AG09319 (cell line): ENCODE results near the gene ABTB1.

Source experiments
- DNase-seq: peaks from one replicate; pipeline ENCODE4 v3.0.0-alpha.2; 2010; ENCODE audit warnings: low read depth; ENCODE audit errors: extremely low read depth
- TF ChIP-seq, protein P1 (sequence below): IDR thresholded peaks from 2 replicates; pipeline ENCODE4 v1.5.1; 2011; ENCODE audit warnings: low read depth, mild to moderate bottlenecking, inconsistent platforms, low read length, moderate library complexity

ABTB1 gene

DNA sequence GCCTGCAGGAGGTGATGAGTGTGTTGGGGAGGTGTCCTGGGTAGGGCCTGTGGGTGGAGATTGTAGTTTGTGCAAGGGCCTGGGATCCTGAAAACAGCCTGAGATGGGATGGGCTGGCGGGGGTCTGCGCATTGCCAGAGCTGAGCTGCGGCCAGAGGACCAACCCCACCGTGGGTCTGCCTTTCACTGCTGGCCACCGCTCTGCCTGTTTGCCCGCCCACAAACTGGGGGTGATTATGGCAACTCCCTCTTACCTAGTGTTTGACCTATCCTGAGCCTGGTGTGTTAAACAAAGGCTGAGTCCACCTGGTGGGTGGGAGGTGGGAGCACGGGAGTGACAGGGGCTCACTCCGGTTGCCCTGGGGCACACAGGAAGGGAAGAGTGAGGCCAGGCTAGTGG is 9.8 kb downstream of the ABTB1 start:
- DNase-seq = no peak
- TF ChIP-seq, protein P1, sequence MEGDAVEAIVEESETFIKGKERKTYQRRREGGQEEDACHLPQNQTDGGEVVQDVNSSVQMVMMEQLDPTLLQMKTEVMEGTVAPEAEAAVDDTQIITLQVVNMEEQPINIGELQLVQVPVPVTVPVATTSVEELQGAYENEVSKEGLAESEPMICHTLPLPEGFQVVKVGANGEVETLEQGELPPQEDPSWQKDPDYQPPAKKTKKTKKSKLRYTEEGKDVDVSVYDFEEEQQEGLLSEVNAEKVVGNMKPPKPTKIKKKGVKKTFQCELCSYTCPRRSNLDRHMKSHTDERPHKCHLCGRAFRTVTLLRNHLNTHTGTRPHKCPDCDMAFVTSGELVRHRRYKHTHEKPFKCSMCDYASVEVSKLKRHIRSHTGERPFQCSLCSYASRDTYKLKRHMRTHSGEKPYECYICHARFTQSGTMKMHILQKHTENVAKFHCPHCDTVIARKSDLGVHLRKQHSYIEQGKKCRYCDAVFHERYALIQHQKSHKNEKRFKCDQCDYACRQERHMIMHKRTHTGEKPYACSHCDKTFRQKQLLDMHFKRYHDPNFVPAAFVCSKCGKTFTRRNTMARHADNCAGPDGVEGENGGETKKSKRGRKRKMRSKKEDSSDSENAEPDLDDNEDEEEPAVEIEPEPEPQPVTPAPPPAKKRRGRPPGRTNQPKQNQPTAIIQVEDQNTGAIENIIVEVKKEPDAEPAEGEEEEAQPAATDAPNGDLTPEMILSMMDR = no peak

DNA sequence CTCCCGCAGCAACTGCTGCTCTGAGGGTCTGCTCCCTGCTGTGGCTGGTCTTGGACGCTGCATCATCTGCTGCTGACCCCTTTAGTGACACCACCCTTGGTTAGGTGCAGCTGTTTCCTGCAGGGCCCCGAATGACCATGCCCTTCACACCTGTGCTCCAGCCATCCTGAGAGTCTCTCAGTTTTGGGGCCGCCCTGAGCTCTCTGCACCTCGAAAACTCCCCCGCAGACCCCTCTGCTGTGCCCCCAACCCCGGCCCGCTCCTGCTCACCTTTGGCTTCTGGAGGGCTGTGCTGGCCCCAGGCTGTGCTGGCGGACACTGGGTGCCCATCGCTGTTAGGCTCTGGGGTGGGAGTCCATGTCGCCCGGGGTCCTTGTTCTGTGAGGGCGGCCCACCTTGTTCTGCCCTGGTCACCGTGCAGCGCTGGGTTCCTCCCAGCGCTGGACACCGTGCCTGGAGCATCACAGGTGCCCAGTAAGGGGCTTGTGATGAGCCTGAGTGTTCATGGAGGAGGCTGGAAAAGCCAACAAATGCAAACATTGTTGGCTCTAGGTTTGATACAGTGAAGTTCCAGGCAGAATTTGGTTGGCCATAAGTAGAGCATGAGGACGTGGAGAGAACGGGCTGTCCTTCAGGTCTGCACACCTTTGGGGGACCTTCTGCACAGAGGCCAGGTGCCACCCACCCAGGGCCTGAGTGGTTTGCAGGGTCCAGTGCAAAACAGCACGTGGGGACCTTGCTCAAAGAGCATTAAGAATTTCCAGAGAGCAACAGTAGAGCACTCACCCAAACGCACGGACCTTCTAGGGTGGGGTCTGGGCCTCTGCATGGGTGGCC is 12.3 kb downstream of the ABTB1 start:
- no peak for DNase-seq
- TF ChIP-seq, protein P1 = no peak

DNA sequence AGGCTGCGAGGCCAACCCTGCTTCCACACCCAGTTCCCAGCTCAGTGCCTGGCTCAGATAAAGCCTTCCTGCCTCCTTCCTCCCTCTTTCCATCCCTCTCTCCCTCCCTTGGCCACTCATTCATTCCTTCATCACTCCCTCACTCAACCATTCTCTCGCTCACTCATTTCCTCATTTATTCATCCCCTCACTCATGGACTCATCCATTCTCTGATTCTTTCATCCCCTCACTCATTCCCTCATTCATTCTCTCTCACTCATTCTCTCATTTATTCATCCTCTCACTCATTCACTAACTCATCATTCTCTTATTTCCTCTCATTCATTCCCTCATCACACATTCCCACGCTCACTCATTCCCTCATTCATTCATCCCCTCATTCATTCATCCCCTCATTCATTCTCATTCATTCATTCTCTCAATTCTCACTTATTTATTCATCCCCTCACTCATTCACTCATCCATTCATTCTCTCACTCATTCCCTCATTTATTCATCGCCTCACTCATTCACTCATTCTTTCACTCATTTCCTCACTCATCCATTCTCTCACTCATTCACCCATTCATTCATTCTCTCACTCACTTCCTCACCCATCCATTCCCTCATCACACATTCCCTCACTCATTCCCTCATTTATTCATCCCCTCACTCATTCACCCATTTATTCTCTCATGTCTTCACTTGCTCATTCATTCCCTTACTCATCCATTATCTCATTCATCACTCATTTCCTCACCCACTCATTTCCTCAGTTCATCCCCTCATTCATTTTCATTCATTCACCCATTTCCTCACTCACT is 13.2 kb downstream of the ABTB1 start:
- TF ChIP-seq, protein P1 = no peak
- DNase-seq = no peak

DNA sequence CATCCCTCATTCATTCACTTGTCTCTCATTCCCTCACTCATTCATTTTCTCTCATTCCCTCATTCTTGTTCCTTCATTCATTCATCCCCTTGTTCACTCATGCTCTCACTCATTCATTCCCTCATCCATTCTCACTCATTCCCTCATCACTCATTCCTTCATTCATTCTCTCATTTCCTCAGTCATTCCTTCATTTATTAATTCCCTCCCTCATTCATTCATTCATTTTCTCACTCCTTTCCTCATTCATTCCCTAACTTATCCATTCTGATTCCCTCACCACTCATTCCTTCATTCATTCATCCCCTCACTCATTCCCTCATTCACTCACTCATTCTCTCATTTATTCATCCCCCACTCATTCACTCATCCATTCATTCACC is 13.8 kb downstream of the ABTB1 start:
- TF ChIP-seq, protein P1 = no peak
- DNase-seq = no peak

DNA sequence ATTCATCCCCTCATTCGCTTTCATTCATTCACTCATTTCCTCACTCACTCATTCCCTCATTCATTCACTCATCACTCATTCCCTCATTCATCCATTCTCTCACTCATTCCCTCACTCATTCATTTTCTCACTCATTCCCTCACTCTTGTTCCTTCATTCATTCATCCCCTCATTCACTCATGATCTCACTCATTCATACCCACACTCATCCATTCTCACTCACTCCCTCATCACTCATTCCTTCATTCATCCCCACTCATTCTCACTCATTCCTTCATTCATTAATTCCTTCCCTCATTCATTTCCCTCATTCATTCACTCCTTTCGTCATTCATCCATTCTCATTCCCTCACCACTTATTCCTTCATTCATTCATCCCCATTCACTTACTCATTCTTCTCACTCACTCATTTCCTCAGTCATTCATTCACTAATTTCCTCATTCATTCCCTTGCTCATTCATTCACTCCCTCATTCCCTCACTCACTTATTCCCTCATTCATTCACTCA is 14.5 kb downstream of the ABTB1 start:
- TF ChIP-seq, protein P1 = no peak
- DNase-seq = no peak

DNA sequence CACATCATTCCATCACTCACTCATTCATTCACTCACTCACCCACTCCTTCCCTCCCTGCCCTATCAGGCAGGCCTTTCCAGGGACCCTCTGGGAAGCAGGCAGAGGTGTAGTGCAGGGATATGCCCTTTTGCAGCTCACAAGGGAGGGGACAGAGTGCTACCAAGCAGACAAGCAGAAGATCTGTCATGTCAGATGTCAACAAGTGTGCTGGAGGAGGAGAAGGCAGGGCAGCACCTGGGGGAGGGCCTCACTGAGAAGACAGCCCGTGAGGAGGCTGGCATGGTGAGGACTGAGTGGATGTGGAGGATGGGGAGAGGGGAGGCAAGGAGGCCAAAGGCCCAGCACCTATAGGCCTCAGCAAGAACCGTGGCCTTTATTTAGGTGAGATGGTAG is 15.3 kb downstream of the ABTB1 start:
- TF ChIP-seq, protein P1 = no peak
- no peak for DNase-seq
